HTR-8/SVneo (cell line): Measurements from ENCODE around the gene COX8A.

Experiments
- DNase-seq: peaks from one replicate; pipeline ENCODE4 v3.0.0; 2011; ENCODE audit warnings: low spot score, mixed read lengths; ENCODE audit not compliant: insufficient read length
- FAIRE-seq: peaks from 2 replicates; lab custom pipeline; 2011; peaks lifted over from hg19 to GRCh38; lab: Jason Lieb, UNC

Gene COX8A

GRCh38 chr11:64017945-64018224, 43.5 kb downstream of the COX8A start:
- FAIRE-seq: no peak
- DNase-seq: no peak

GRCh38 chr11:64018310-64018709, 43.9 kb downstream of the COX8A start:
- FAIRE-seq (no peak), DNase-seq (no peak)

GRCh38 chr11:64019106-64020037, 45.0 kb downstream of the COX8A start:
- FAIRE-seq: no peak

GRCh38 chr11:64020976-64021756, 46.7 kb downstream of the COX8A start:
- DNase-seq (no peak), FAIRE-seq (no peak)

More at GRCh38 chr11:64019106-64020037, 45.0 kb downstream of the COX8A start:
- no peak for DNase-seq

- no peak for DNase-seq
- FAIRE-seq: no peak
These were observed 47.3 kb downstream of the COX8A start for GRCh38 chr11:64021757-64022093.

- FAIRE-seq: no peak
- DNase-seq: no peak
These were observed 47.8 kb downstream of the COX8A start for GRCh38 chr11:64022125-64022784.

GRCh38 chr11:64023712-64024710, 49.6 kb downstream of the COX8A start:
- no peak for DNase-seq
- FAIRE-seq: no peak

- DNase-seq: no peak
These were observed 50.8 kb downstream of the COX8A start for GRCh38 chr11:64025205-64025604.

More at GRCh38 chr11:64025205-64025604, 50.8 kb downstream of the COX8A start:
- FAIRE-seq: no peak
